ENCODE results near the gene TMEM120B.
"Not testable (repeated sequence)": the region's sequence is repeated elsewhere in the genome, so short reads cannot be mapped to it uniquely, and the experiment has no call there.

Gene TMEM120B

GRCh38 chr12:121688966-121689365, 23.6 kb upstream of the TMEM120B start:
- H3K9ac ChIP-seq (ENCODE audit: low read depth in 1 of 2, low read length in 2 of 2), result no peak overlapping the region

GRCh38 chr12:121689430-121689829, 23.1 kb upstream of the TMEM120B start:
- Histone ChIP-seq H3K4me1 (ENCODE audit: control insufficient read depth in 2 of 2, insufficient read depth in 2 of 2, low read length in 2 of 2) (no peaks in the 10 kb centered on the region), H3K9me3 (ENCODE audit: control insufficient read depth in 2 of 2, low read length in 2 of 2) (no peaks in the 10 kb centered on the region), H3K9ac (ENCODE audit: low read depth in 1 of 2, low read length in 2 of 2) (no peak overlapping the region), H3K27me3 (ENCODE audit: control insufficient read depth in 2 of 2, insufficient read depth in 2 of 2, low read length in 2 of 2) (no peaks in the 10 kb centered on the region), H3K4me3 (ENCODE audit: low read length in 2 of 2) (no peak overlapping the region), H3K27ac (ENCODE audit: low read depth in 2 of 2, low read length in 2 of 2) (no peak overlapping the region), H3K36me3 (ENCODE audit: control insufficient read depth in 2 of 2, insufficient read depth in 2 of 2, low read length in 2 of 2) (no peaks in the 10 kb centered on the region)

More at GRCh38 chr12:121688966-121689365, 23.6 kb upstream of the TMEM120B start:
- no peaks in the 10 kb centered on the region for H3K27me3 ChIP-seq (ENCODE audit: control insufficient read depth in 2 of 2, insufficient read depth in 2 of 2, low read length in 2 of 2)
- no peaks in the 10 kb centered on the region for H3K4me1 ChIP-seq (ENCODE audit: control insufficient read depth in 2 of 2, insufficient read depth in 2 of 2, low read length in 2 of 2)
- no peak overlapping the region for H3K4me3 ChIP-seq (ENCODE audit: low read length in 2 of 2)
- H3K9me3 ChIP-seq (ENCODE audit: control insufficient read depth in 2 of 2, low read length in 2 of 2), result no peaks in the 10 kb centered on the region
- no peak overlapping the region for H3K27ac ChIP-seq (ENCODE audit: low read depth in 2 of 2, low read length in 2 of 2)
- no peaks in the 10 kb centered on the region for H3K36me3 ChIP-seq (ENCODE audit: control insufficient read depth in 2 of 2, insufficient read depth in 2 of 2, low read length in 2 of 2)

GRCh38 chr12:121692744-121693143, 19.8 kb upstream of the TMEM120B start:
- H3K36me3 ChIP-seq (ENCODE audit: control insufficient read depth in 2 of 2, insufficient read depth in 2 of 2, low read length in 2 of 2); H3K9ac ChIP-seq (ENCODE audit: low read depth in 1 of 2, low read length in 2 of 2); H3K4me1 ChIP-seq (ENCODE audit: control insufficient read depth in 2 of 2, insufficient read depth in 2 of 2, low read length in 2 of 2); H3K9me3 ChIP-seq (ENCODE audit: control insufficient read depth in 2 of 2, low read length in 2 of 2); H3K27me3 ChIP-seq (ENCODE audit: control insufficient read depth in 2 of 2, insufficient read depth in 2 of 2, low read length in 2 of 2); H3K4me3 ChIP-seq (ENCODE audit: low read length in 2 of 2); H3K27ac ChIP-seq (ENCODE audit: low read depth in 2 of 2, low read length in 2 of 2): not testable (repeated sequence)

- Histone ChIP-seq H3K4me3 (ENCODE audit: low read length in 2 of 2) (no peak overlapping the region), H3K36me3 (ENCODE audit: control insufficient read depth in 2 of 2, insufficient read depth in 2 of 2, low read length in 2 of 2) (no peaks in the 10 kb centered on the region), H3K27ac (ENCODE audit: low read depth in 2 of 2, low read length in 2 of 2) (no peak overlapping the region), H3K9me3 (ENCODE audit: control insufficient read depth in 2 of 2, low read length in 2 of 2) (no peaks in the 10 kb centered on the region), H3K27me3 (ENCODE audit: control insufficient read depth in 2 of 2, insufficient read depth in 2 of 2, low read length in 2 of 2) (no peaks in the 10 kb centered on the region), H3K9ac (ENCODE audit: low read depth in 1 of 2, low read length in 2 of 2) (no peak overlapping the region), H3K4me1 (ENCODE audit: control insufficient read depth in 2 of 2, insufficient read depth in 2 of 2, low read length in 2 of 2) (no peaks in the 10 kb centered on the region)
Measured at GRCh38 chr12:121693155-121693687, 19.3 kb upstream of the TMEM120B start.

- H3K9ac ChIP-seq (ENCODE audit: low read depth in 1 of 2, low read length in 2 of 2), result no peak overlapping the region
- H3K27ac ChIP-seq (ENCODE audit: low read depth in 2 of 2, low read length in 2 of 2), result no peak overlapping the region
- no peaks in the 10 kb centered on the region for H3K36me3 ChIP-seq (ENCODE audit: control insufficient read depth in 2 of 2, insufficient read depth in 2 of 2, low read length in 2 of 2)
- no peaks in the 10 kb centered on the region for H3K4me1 ChIP-seq (ENCODE audit: control insufficient read depth in 2 of 2, insufficient read depth in 2 of 2, low read length in 2 of 2)
- no peaks in the 10 kb centered on the region for H3K27me3 ChIP-seq (ENCODE audit: control insufficient read depth in 2 of 2, insufficient read depth in 2 of 2, low read length in 2 of 2)
- H3K4me3 ChIP-seq (ENCODE audit: low read length in 2 of 2), result peak overlapping the region in 1 of 2 donors; percentile 37
- no peaks in the 10 kb centered on the region for H3K9me3 ChIP-seq (ENCODE audit: control insufficient read depth in 2 of 2, low read length in 2 of 2)
Measured at GRCh38 chr12:121697093-121697698, 15.4 kb upstream of the TMEM120B start.

GRCh38 chr12:121697861-121698260, 14.7 kb upstream of the TMEM120B start:
- not testable (repeated sequence) for H3K4me3 ChIP-seq (ENCODE audit: low read length in 2 of 2); H3K9me3 ChIP-seq (ENCODE audit: control insufficient read depth in 2 of 2, low read length in 2 of 2); H3K27me3 ChIP-seq (ENCODE audit: control insufficient read depth in 2 of 2, insufficient read depth in 2 of 2, low read length in 2 of 2); H3K4me1 ChIP-seq (ENCODE audit: control insufficient read depth in 2 of 2, insufficient read depth in 2 of 2, low read length in 2 of 2); H3K9ac ChIP-seq (ENCODE audit: low read depth in 1 of 2, low read length in 2 of 2); H3K27ac ChIP-seq (ENCODE audit: low read depth in 2 of 2, low read length in 2 of 2); H3K36me3 ChIP-seq (ENCODE audit: control insufficient read depth in 2 of 2, insufficient read depth in 2 of 2, low read length in 2 of 2)

- Histone ChIP-seq H3K36me3 (ENCODE audit: control insufficient read depth in 2 of 2, insufficient read depth in 2 of 2, low read length in 2 of 2) (no peaks in the 10 kb centered on the region), H3K4me3 (ENCODE audit: low read length in 2 of 2) (no peak overlapping the region), H3K27ac (ENCODE audit: low read depth in 2 of 2, low read length in 2 of 2) (no peak overlapping the region), H3K9me3 (ENCODE audit: control insufficient read depth in 2 of 2, low read length in 2 of 2) (no peaks in the 10 kb centered on the region), H3K4me1 (ENCODE audit: control insufficient read depth in 2 of 2, insufficient read depth in 2 of 2, low read length in 2 of 2) (no peaks in the 10 kb centered on the region), H3K9ac (ENCODE audit: low read depth in 1 of 2, low read length in 2 of 2) (no peak overlapping the region), H3K27me3 (ENCODE audit: control insufficient read depth in 2 of 2, insufficient read depth in 2 of 2, low read length in 2 of 2) (peaks cover 0 to 2% of the 10 kb centered on the region in 2 donors)
Measured at GRCh38 chr12:121701667-121702277, 10.8 kb upstream of the TMEM120B start.

- Histone ChIP-seq H3K27ac (ENCODE audit: low read depth in 2 of 2, low read length in 2 of 2) (no peak overlapping the region), H3K36me3 (ENCODE audit: control insufficient read depth in 2 of 2, insufficient read depth in 2 of 2, low read length in 2 of 2) (no peaks in the 10 kb centered on the region), H3K27me3 (ENCODE audit: control insufficient read depth in 2 of 2, insufficient read depth in 2 of 2, low read length in 2 of 2) (peaks cover 0 to 2% of the 10 kb centered on the region in 2 donors), H3K4me1 (ENCODE audit: control insufficient read depth in 2 of 2, insufficient read depth in 2 of 2, low read length in 2 of 2) (no peaks in the 10 kb centered on the region), H3K4me3 (ENCODE audit: low read length in 2 of 2) (no peak overlapping the region), H3K9ac (ENCODE audit: low read depth in 1 of 2, low read length in 2 of 2) (no peak overlapping the region), H3K9me3 (ENCODE audit: control insufficient read depth in 2 of 2, low read length in 2 of 2) (no peaks in the 10 kb centered on the region)
Measured at GRCh38 chr12:121702944-121703343, 9.6 kb upstream of the TMEM120B start.

GRCh38 chr12:121705514-121705913, 7.0 kb upstream of the TMEM120B start:
- no peaks in the 10 kb centered on the region for H3K4me1 ChIP-seq (ENCODE audit: control insufficient read depth in 2 of 2, insufficient read depth in 2 of 2, low read length in 2 of 2)
- H3K9ac ChIP-seq (ENCODE audit: low read depth in 1 of 2, low read length in 2 of 2), result no peak overlapping the region
- no peak overlapping the region for H3K27ac ChIP-seq (ENCODE audit: low read depth in 2 of 2, low read length in 2 of 2)
- no peaks in the 10 kb centered on the region for H3K9me3 ChIP-seq (ENCODE audit: control insufficient read depth in 2 of 2, low read length in 2 of 2)
- peaks cover 0 to 2% of the 10 kb centered on the region in 2 donors for H3K27me3 ChIP-seq (ENCODE audit: control insufficient read depth in 2 of 2, insufficient read depth in 2 of 2, low read length in 2 of 2)
- no peaks in the 10 kb centered on the region for H3K36me3 ChIP-seq (ENCODE audit: control insufficient read depth in 2 of 2, insufficient read depth in 2 of 2, low read length in 2 of 2)
- no peak overlapping the region for H3K4me3 ChIP-seq (ENCODE audit: low read length in 2 of 2)

- no peak overlapping the region for H3K4me3 ChIP-seq (ENCODE audit: low read length in 2 of 2)
- peaks cover 0 to 2% of the 10 kb centered on the region in 2 donors for H3K27me3 ChIP-seq (ENCODE audit: control insufficient read depth in 2 of 2, insufficient read depth in 2 of 2, low read length in 2 of 2)
- no peak overlapping the region for H3K27ac ChIP-seq (ENCODE audit: low read depth in 2 of 2, low read length in 2 of 2)
- no peaks in the 10 kb centered on the region for H3K9me3 ChIP-seq (ENCODE audit: control insufficient read depth in 2 of 2, low read length in 2 of 2)
- no peaks in the 10 kb centered on the region for H3K36me3 ChIP-seq (ENCODE audit: control insufficient read depth in 2 of 2, insufficient read depth in 2 of 2, low read length in 2 of 2)
- H3K4me1 ChIP-seq (ENCODE audit: control insufficient read depth in 2 of 2, insufficient read depth in 2 of 2, low read length in 2 of 2), result peaks cover 3 to 7% of the 10 kb centered on the region in 2 donors
- H3K9ac ChIP-seq (ENCODE audit: low read depth in 1 of 2, low read length in 2 of 2), result no peak overlapping the region
Measured at GRCh38 chr12:121708313-121709063, 4.1 kb upstream of the TMEM120B start.
